ENCODE results near the gene TTC36. TPM values are rescaled to one million over a fixed set of nuclear protein-coding genes. Genes with fewer than 3 reads are reported as not detected.

The TTC36 gene
- total and polyA plus RNA-seq, 10 of the 15 experiments (the other 5 are each of a cell fraction or from before 2014, with no cell fraction given), result 0.28 to 0.78 (median 0.59) TPM; not detected in 7

DNA sequence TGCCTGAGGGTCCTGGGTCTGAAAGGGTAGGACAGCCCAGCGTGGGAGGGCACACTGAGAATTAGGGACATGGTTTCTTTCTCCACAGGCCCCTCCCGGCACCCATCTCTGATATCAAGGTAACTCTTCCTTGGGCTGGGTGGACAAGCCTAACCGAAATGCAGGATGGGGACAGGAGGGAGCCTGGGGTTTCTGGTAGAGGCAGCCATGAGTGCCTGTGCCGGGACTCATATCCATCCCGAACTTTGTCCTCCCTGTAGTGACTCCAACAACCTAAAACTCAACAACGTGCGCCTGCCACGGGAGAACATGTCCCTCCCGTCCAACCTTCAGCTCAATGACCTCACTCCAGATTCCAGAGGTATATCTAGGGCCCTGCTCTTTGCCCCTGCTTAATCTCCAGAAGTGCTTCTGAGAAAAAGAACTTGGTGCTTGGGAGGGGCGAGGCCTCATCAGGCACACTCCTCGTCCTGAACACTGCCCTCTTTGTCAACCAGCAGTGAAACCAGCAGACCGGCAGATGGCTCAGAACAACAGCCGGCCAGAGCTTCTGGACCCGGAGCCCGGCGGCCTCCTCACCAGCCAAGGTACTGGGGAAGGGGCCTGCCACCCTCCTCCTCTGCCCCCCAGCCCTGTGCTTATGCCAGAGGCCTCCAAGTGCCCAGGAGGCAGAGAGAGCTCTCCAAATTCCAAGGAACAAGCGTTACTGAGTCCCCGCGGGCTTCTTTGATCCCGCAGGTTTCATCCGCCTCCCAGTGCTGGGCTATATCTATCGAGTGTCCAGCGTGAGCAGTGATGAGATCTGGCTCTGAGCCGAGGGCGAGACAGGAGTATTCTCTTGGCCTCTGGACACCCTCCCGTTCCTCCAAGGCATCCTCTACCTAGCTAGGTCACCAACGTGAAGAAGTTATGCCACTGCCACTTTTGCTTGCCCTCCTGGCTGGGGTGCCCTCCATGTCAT, 6.8 kb downstream of the TTC36 start:
- H3K4me3 ChIP-seq, result no peak overlapping the region
- no peak for TF ChIP-seq CBFB (IDR thresholded peaks at IDR 0.05; ENCODE audit: low read depth)
- TF ChIP-seq CBX5 (IDR thresholded peaks at IDR 0.05; ENCODE audit: low read depth), result no peak
- no peak for TF ChIP-seq MYC (IDR thresholded peaks at IDR 0.05; ENCODE audit: insufficient read depth, insufficient read length, insufficient replicate concordance, low read length, severe bottlenecking)
- TF ChIP-seq, protein P1, sequence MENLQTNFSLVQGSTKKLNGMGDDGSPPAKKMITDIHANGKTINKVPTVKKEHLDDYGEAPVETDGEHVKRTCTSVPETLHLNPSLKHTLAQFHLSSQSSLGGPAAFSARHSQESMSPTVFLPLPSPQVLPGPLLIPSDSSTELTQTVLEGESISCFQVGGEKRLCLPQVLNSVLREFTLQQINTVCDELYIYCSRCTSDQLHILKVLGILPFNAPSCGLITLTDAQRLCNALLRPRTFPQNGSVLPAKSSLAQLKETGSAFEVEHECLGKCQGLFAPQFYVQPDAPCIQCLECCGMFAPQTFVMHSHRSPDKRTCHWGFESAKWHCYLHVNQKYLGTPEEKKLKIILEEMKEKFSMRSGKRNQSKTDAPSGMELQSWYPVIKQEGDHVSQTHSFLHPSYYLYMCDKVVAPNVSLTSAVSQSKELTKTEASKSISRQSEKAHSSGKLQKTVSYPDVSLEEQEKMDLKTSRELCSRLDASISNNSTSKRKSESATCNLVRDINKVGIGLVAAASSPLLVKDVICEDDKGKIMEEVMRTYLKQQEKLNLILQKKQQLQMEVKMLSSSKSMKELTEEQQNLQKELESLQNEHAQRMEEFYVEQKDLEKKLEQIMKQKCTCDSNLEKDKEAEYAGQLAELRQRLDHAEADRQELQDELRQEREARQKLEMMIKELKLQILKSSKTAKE (IDR thresholded peaks at IDR 0.05; ENCODE audit: low read depth, poor library complexity, severe bottlenecking), result no peak
- no peak for TF ChIP-seq RBBP5 (conservative IDR thresholded peaks at IDR 0.05)
- TF ChIP-seq, protein P2, sequence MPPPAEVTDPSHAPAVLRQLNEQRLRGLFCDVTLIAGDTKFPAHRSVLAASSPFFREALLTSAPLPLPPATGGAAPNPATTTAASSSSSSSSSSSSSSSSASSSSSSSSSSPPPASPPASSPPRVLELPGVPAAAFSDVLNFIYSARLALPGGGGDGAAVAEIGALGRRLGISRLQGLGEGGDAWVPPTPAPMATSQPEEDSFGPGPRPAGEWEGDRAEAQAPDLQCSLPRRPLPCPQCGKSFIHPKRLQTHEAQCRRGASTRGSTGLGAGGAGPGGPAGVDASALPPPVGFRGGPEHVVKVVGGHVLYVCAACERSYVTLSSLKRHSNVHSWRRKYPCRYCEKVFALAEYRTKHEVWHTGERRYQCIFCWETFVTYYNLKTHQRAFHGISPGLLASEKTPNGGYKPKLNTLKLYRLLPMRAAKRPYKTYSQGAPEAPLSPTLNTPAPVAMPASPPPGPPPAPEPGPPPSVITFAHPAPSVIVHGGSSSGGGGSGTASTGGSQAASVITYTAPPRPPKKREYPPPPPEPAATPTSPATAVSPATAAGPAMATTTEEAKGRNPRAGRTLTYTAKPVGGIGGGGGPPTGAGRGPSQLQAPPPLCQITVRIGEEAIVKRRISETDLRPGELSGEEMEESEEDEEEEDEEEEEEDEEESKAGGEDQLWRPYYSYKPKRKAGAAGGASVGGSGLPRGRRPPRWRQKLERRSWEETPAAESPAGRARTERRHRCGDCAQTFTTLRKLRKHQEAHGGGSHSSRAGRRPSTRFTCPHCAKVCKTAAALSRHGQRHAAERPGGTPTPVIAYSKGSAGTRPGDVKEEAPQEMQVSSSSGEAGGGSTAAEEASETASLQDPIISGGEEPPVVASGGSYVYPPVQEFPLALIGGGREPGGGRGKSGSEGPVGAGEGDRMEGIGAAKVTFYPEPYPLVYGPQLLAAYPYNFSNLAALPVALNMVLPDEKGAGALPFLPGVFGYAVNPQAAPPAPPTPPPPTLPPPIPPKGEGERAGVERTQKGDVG (CRISPR knock-in tag; IDR thresholded peaks at IDR 0.05), result no peak
- no peak for TF ChIP-seq POLR2AphosphoS5 (IDR thresholded peaks at IDR 0.05; ENCODE audit: low read length)
- no peak for TF ChIP-seq PAX8 (IDR thresholded peaks at IDR 0.05)
- TF ChIP-seq CTCF (IDR thresholded peaks at IDR 0.05 in 2 of 3, conservative IDR thresholded peaks at IDR 0.05 in 1 of 3; ENCODE audit: control insufficient read depth in 2 of 3, extremely low read depth in 1 of 3, insufficient read depth in 1 of 3, low read depth in 3 of 3, low read length in 3 of 3), result no peak
- TF ChIP-seq DPF2 (IDR thresholded peaks at IDR 0.05), result no peak
- no peak for TF ChIP-seq YBX1 (IDR thresholded peaks at IDR 0.05)
- TF ChIP-seq NR2C1 (IDR thresholded peaks at IDR 0.05), result no peak
- no peak for TF ChIP-seq NFYA (IDR thresholded peaks at IDR 0.05; ENCODE audit: borderline replicate concordance, low read depth, low read length)
- TF ChIP-seq ATF7 (IDR thresholded peaks at IDR 0.05; ENCODE audit: low read depth), result no peak
- TF ChIP-seq TCF7 (IDR thresholded peaks at IDR 0.05; ENCODE audit: borderline replicate concordance), result no peak
- no peak for TF ChIP-seq ZNF274 (IDR thresholded peaks at IDR 0.05; ENCODE audit: insufficient read depth, insufficient read length)
- BruUV-seq (replicated peaks), result no TSS peak
- no peaks in the 10 kb centered on the region for H3K79me2 ChIP-seq (ENCODE audit: control insufficient read depth, insufficient read depth, low read length)
- 73% methylated on average over 26 of the region's 27 CpGs for WGBS (ENCODE audit: insufficient coverage, insufficient replicate concordance, low lambda C conversion rate, missing lambda C conversion rate)
- H3K27me3 ChIP-seq (replicated peaks in 1 of 2; ENCODE audit: control insufficient read depth in 2 of 2, insufficient read depth in 2 of 2, low read length in 1 of 2), result no peaks in the 10 kb centered on the region
- DNase-seq (ENCODE audit: low read depth, low spot score), result no peak
- no peak overlapping the region for H3K9ac ChIP-seq (ENCODE audit: control insufficient read depth, insufficient read depth, low read length)
- 0 out of 2 replicates have a peak, but pooled peaks cover 3% of the 10 kb centered on the region for H3K4me1 ChIP-seq (ENCODE audit: control insufficient read depth, insufficient read depth, low read length)
- ChIA-PET POLR2A (no interaction called here), SMC1A (ENCODE audit: uncharacterized antibody, unreplicated experiment) (no interaction called here), CTCF (no interaction called here), RAD21 (ENCODE audit: unreplicated experiment) (no interaction called here)
- intact Hi-C loops (cut with micrococcal nuclease; ENCODE audit: unreplicated experiment), result loop anchor here (5.0 kb wide), 1 partner anchor 33 kb away; the partner anchor contains the start of gene IFT46
- H2AFZ ChIP-seq (ENCODE audit: control insufficient read depth, low read depth, low read length), result no peak overlapping the region
- H3K4me2 ChIP-seq (ENCODE audit: control insufficient read depth, insufficient read depth), result no peak overlapping the region
- ATAC-seq, result no peak
- H4K20me1 ChIP-seq (ENCODE audit: control insufficient read depth, insufficient read depth), result no peaks in the 10 kb centered on the region; the same call in 1 of the 2 replicates
- H3K9me3 ChIP-seq (replicated peaks; ENCODE audit: control insufficient read depth, insufficient read depth, low read length), result no peaks in the 10 kb centered on the region
- no peak overlapping the region for H3K27ac ChIP-seq (ENCODE audit: control insufficient read depth, insufficient read depth)
- H3K36me3 ChIP-seq (ENCODE audit: control insufficient read depth in 2 of 2, insufficient read depth in 2 of 2, low read length in 1 of 2), result no peaks in the 10 kb centered on the region
- FAIRE-seq, result no peak
- in situ Hi-C loops (cut with MboI), result no loop called here

All from GM12878 (cell line).